A549 (cell line): Measurements from ENCODE around the gene CLMN.

Experiments
- BHLHE40 ChIP-seq: IDR thresholded peaks from 2 replicates; pipeline ENCODE4 v1.6.1; 2012; ENCODE audit warnings: low read depth, low read length, inconsistent platforms
- EP300 ChIP-seq, 2 experiments: fragments of >200 bp; sonication (Bioruptor Twin); formaldehyde crosslinking; IDR thresholded peaks; 2 replicates in 1 of 2; 3 replicates in 1 of 2; pipeline ENCODE4 v1.6.1; 2016 to 2017

DNA sequence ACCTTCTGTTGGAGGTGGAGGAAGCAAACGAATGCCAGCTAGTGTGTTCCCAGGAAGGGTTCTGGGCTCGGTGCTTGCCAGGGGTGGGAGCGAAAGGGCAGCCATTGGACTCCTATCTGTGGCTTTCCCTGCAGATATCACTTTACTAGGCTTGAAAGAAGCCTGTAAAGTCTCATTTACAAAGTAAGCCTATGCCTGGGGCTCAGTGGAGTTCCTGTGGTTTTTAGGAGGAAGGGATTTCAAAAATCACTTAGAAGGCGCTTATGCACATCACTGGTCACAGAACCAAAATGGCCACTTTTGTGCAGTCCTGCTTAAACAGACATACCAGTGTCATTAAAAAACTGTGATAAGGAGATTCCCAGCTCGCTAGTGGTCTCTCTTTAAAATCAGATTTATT is 22.7 kb downstream of the CLMN start:
- TF ChIP-seq BHLHE40: no peak
- TF ChIP-seq EP300 (IDR thresholded peaks at IDR 0.05): no peak
